Measurements from ENCODE around the gene LMO7.

The LMO7 gene

DNA sequence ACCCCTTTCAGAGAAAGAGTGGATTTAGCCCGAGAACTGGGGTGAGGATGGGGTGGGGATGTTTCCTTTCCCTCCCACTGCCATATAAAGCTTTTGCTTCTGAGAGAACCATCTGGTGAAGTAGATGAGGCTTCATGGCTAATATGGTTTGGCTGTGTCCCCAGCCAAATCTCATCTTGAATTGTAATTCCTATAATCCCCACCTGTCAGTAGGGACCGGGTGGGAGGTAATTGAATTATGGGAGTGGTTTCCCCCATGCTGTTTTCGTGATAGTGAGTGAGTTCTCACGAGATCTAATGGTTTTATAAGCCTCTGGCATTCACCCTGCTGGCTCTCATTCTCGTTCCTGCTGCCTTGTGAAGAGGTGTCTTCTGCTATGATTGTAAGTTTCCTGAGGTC, 270.9 kb downstream of the LMO7 start:
- peak; percentile 2 for DNase-seq

DNA sequence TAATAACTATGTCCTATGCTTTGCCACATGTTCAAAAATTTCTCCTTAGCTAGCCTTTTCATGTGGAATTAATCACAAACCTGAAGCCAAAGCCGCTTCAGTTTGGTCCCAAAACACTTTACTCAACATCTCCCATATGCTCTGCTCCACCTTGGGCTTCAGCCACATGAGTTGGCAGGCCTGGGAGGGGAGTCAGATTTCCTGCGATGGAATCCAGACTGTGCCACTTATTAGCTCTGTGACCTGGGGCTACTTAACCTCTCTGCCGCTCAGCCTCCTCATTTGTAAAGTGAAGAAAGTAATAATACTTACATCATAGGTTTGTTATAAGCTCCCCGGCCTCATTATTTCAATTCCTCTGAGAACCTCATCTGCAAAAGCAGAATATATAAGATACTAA, 272.0 kb downstream of the LMO7 start:
- peak; percentile 49 for DNase-seq
